ENCODE measurements around the gene CLIC6.

Gene CLIC6

DNA sequence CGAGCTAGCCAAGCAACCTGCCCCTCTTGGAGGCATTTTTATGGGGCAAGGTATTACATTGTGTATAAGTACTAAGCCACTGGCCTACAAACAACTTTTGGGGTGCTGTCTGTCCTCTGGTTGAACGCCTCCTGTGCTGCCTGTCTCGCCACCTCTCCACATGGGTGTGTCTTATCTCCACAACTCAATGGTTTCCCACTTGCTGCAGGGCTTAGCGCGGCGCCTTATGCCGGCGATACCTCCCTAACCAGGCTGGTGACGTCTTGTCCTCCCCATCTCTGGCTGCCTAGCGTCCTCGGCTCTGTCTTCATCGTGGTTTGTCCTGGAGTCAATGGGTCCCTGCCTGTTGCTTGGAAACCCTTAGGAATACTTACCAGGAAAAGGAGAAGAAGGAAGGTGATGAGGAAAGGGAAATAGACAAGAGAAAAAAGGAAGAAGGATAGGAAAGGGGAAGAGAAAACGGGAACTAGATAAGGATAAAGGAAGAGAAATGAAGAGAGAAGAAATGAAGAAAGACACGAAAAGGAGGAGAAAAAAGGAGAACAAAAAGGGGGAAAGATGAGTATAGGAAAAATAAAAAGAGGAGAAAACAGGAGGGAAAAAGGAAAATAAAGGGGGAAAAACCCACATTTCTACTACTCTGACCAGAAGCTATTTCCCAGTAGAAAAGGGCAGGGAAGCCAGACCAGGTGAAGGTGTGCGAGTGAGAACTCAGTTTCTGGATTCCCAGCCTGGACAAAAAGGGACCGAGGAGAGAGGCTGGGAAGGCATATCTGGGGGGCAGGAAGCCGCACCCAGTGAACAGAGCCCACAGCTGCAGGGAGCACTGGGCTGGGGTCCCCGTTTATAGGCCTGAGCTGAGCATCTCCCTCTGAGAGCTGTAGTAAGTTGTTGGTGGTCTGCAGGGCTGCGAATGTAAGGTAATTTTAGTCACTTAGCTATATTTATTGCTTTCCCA is 86.2 kb downstream of the CLIC6 start:
- H3K27me3 ChIP-seq (replicated peaks), result no peaks in the 10 kb centered on the region
- in situ Hi-C loops (cut with HindIII; ENCODE audit: low pct_ligation_motif_present, low sequenced_read_pairs), result no loop called here
- H3K27ac ChIP-seq, result no peak overlapping the region
- H3K36me3 ChIP-seq (replicated peaks), result no peaks in the 10 kb centered on the region
- no peak for TF ChIP-seq CTCF (IDR thresholded peaks at IDR 0.05; ENCODE audit: low read depth, low read length, missing control alignments)
- DNase-seq, result no peak
- no peak overlapping the region for H3K4me3 ChIP-seq (ENCODE audit: low read depth, low read length)

DNA sequence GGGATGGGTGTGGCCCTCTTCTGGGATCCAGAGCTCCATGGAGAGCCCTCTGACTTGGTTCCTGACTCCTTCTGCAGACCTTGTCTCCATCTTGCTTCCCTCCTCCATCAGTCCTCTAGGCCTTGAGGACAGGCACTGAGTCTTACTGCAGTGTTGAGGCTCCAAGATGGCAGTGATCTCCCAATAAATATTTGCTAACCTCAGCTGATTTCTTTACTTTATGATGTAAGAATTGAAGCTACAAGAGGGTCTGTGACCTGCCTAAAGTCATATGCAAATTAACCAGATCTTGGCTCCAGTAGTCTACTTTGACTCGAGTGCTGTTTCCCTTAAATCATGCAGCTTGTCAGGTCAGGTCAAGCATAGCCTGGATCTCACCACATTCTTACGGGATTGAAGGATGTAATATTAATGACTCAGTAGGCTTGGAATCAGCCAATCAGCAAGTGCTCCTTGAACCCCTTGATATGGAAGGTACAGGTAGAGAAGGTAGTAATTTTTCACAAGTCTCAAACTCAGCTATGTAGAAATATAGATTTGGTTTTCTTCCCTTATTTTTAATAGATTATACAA is 93.0 kb downstream of the CLIC6 start:
- no peaks in the 10 kb centered on the region for H3K27me3 ChIP-seq (replicated peaks)
- no peak overlapping the region for H3K27ac ChIP-seq
- in situ Hi-C loops (cut with HindIII; ENCODE audit: low pct_ligation_motif_present, low sequenced_read_pairs), result no loop called here
- DNase-seq, result no peak
- no peak overlapping the region for H3K4me3 ChIP-seq (ENCODE audit: low read depth, low read length)
- no peaks in the 10 kb centered on the region for H3K36me3 ChIP-seq (replicated peaks)
- no peak for TF ChIP-seq CTCF (IDR thresholded peaks at IDR 0.05; ENCODE audit: low read depth, low read length, missing control alignments)

GRCh38 chr21:34762786-34763185 is 94.0 kb downstream of the CLIC6 start:
- no peaks in the 10 kb centered on the region for H3K36me3 ChIP-seq (replicated peaks)
- no peaks in the 10 kb centered on the region for H3K27me3 ChIP-seq (replicated peaks)
- no peak overlapping the region for H3K27ac ChIP-seq
- no peak for DNase-seq
- peak; percentile 38 for TF ChIP-seq CTCF (IDR thresholded peaks at IDR 0.05; ENCODE audit: low read depth, low read length, missing control alignments)
- H3K4me3 ChIP-seq (ENCODE audit: low read depth, low read length), result no peak overlapping the region
- in situ Hi-C loops (cut with HindIII; ENCODE audit: low pct_ligation_motif_present, low sequenced_read_pairs), result no loop called here

DNA sequence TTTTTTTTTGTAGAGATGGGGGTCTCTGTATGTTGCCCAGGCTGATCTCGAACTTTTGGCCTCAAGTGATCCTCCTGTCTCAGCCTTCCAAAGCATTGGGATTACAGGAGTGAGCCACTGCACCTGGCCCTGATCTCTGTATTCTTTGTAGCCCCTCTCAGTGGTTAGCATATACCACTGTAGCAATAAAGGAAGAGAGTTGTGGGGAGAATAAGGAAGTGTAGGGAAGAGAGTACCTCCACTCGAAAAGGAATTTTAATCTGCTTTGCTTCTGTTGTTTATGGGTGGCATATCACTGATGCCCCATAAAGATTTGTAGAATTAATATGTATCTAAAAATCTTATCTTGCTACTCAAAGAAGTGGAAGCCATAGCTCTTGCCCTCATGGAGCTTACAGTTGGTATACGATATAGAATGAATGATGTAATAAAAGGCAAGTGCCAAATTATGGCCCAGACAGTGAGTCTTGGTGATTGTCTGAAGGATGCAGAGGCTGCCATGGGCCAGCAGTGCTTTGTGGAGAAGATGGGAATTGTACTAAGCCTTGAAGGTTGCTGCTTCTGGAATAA is 96.0 kb downstream of the CLIC6 start:
- no peak for TF ChIP-seq CTCF (IDR thresholded peaks at IDR 0.05; ENCODE audit: low read depth, low read length, missing control alignments)
- no peak for DNase-seq
- Histone ChIP-seq H3K4me3 (ENCODE audit: low read depth, low read length) (no peak overlapping the region), H3K27me3 (replicated peaks) (no peaks in the 10 kb centered on the region), H3K27ac (no peak overlapping the region), H3K36me3 (replicated peaks) (no peaks in the 10 kb centered on the region)
- in situ Hi-C loops (cut with HindIII; ENCODE audit: low pct_ligation_motif_present, low sequenced_read_pairs), result no loop called here

GRCh38 chr21:34765619-34766018 is 96.8 kb downstream of the CLIC6 start:
- no peaks in the 10 kb centered on the region for H3K36me3 ChIP-seq (replicated peaks)
- no peak overlapping the region for H3K27ac ChIP-seq
- in situ Hi-C loops (cut with HindIII; ENCODE audit: low pct_ligation_motif_present, low sequenced_read_pairs), result no loop called here
- TF ChIP-seq CTCF (IDR thresholded peaks at IDR 0.05; ENCODE audit: low read depth, low read length, missing control alignments), result no peak
- H3K27me3 ChIP-seq (replicated peaks), result no peaks in the 10 kb centered on the region
- H3K4me3 ChIP-seq (ENCODE audit: low read depth, low read length), result no peak overlapping the region
- no peak for DNase-seq

Measured in brain microvascular endothelial cell (primary cell).